ENCODE results near the gene C6orf62. TPM values are rescaled to one million over a fixed set of nuclear protein-coding genes. Genes with fewer than 3 reads are reported as not detected.

The C6orf62 gene
- total and polyA plus RNA-seq, 2 donors (not counting 3 experiments of a cell fraction or from before 2014, with no cell fraction given): 36.5 to 129 TPM

DNA sequence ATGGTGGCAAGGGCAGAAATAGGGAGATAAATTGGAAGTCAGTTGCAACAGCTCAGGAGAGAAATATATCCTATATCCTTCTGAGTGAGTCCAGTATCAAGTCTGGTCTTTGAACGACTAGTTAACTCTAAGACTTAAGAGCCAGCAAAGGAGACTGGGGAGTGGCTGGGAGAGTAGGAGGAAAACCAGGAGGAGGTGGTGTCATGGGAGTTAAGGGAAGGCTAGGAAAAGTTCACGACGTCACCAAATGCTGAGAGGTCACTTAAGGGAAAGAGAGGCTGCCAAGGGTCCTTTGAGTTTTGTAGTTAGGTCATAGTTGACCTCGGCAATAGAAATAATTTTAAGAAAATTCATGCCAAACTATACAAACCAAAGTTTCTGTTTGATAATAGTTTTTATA lies 27.0 kb downstream of the C6orf62 start:
- no peaks in the 10 kb centered on the region for H3K36me3 ChIP-seq (ENCODE audit: control insufficient read depth in 2 of 2, extremely low read depth in 1 of 2, insufficient read depth in 2 of 2, low read length in 2 of 2)
- ChIA-PET CTCF (interaction anchor here (8.8 kb wide), 1 partner anchor 109 kb away, joined by 124 read pairs; no protein-coding TSS in a partner anchor), POLR2A (no interaction called here)
- H3K9ac ChIP-seq (replicated peaks; ENCODE audit: extremely low read depth, insufficient read depth, low read length): no peak overlapping the region
- H3K27ac ChIP-seq (ENCODE audit: insufficient read depth, low read depth, low read length): no peak overlapping the region
- no peak for TF ChIP-seq GATA2 (IDR thresholded peaks at IDR 0.05; ENCODE audit: insufficient read depth, insufficient read length, low read depth, low read length)
- no peak for TF ChIP-seq JUN (IDR thresholded peaks at IDR 0.05; ENCODE audit: borderline replicate concordance, insufficient read depth, insufficient read length, low read depth)
- no peak for TF ChIP-seq POLR2A (IDR thresholded peaks at IDR 0.05; ENCODE audit: low read depth, low read length)
- TF ChIP-seq, protein P1, sequence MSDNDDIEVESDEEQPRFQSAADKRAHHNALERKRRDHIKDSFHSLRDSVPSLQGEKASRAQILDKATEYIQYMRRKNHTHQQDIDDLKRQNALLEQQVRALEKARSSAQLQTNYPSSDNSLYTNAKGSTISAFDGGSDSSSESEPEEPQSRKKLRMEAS (IDR thresholded peaks at IDR 0.05; ENCODE audit: insufficient read depth, insufficient read length): no peak
- TF ChIP-seq POLR2AphosphoS5 (IDR thresholded peaks at IDR 0.05; ENCODE audit: insufficient read depth, low read depth, low read length): no peak
- TF ChIP-seq FOS (IDR thresholded peaks at IDR 0.05; ENCODE audit: borderline replicate concordance, insufficient read depth, low read length): no peak
- no peak for TF ChIP-seq MYC (IDR thresholded peaks at IDR 0.05; ENCODE audit: low read depth, low read length)
- TF ChIP-seq EZH2 (IDR thresholded peaks at IDR 0.05; ENCODE audit: borderline replicate concordance, low read depth, low read length, severe bottlenecking): no peak
- TF ChIP-seq, protein P2, sequence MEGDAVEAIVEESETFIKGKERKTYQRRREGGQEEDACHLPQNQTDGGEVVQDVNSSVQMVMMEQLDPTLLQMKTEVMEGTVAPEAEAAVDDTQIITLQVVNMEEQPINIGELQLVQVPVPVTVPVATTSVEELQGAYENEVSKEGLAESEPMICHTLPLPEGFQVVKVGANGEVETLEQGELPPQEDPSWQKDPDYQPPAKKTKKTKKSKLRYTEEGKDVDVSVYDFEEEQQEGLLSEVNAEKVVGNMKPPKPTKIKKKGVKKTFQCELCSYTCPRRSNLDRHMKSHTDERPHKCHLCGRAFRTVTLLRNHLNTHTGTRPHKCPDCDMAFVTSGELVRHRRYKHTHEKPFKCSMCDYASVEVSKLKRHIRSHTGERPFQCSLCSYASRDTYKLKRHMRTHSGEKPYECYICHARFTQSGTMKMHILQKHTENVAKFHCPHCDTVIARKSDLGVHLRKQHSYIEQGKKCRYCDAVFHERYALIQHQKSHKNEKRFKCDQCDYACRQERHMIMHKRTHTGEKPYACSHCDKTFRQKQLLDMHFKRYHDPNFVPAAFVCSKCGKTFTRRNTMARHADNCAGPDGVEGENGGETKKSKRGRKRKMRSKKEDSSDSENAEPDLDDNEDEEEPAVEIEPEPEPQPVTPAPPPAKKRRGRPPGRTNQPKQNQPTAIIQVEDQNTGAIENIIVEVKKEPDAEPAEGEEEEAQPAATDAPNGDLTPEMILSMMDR (IDR thresholded peaks at IDR 0.05; ENCODE audit: extremely low read depth in 1 of 2, insufficient read depth in 1 of 2, low read depth in 1 of 2, low read length in 2 of 2): no peak
- H4K20me1 ChIP-seq (replicated peaks; ENCODE audit: control insufficient read depth, extremely low read depth, insufficient read depth, low read length): no peaks in the 10 kb centered on the region
- dilution Hi-C loops (cut with MboI; ENCODE audit: extremely low pct_ligation_motif_present, low sequenced_read_pairs): no loop called here
- H2AFZ ChIP-seq (ENCODE audit: low read depth, low read length): no peak overlapping the region
- H3K79me2 ChIP-seq (ENCODE audit: control insufficient read depth, insufficient read depth, low read length): no peaks in the 10 kb centered on the region
- no peak for DNase-seq (ENCODE audit: low read depth, low spot score)
- no TSS peak for BruUV-seq (replicated peaks)
- no peaks in the 10 kb centered on the region for H3K9me1 ChIP-seq (replicated peaks; ENCODE audit: control insufficient read depth, extremely low read depth, insufficient read depth, low read length)
- H3K4me1 ChIP-seq (ENCODE audit: control insufficient read depth, extremely low read depth, insufficient read depth, low read length): no peaks in the 10 kb centered on the region
- no peak overlapping the region for H3K4me3 ChIP-seq (replicated peaks in 1 of 3; ENCODE audit: insufficient read depth in 1 of 3, low read depth in 1 of 3, low read length in 3 of 3)
- intact Hi-C loops (cut with micrococcal nuclease): loop anchor here (10.0 kb wide), 1 partner anchor 407 kb away; no protein-coding TSS in a partner anchor
- no peaks in the 10 kb centered on the region for H3K27me3 ChIP-seq (ENCODE audit: control insufficient read depth in 2 of 2, insufficient read depth in 2 of 2, low read length in 2 of 2)
- no peak overlapping the region for H3K4me2 ChIP-seq (ENCODE audit: insufficient read depth, low read length)
- no peaks in the 10 kb centered on the region for H3K9me3 ChIP-seq (replicated peaks; ENCODE audit: control insufficient read depth, insufficient read depth, low read length)
- FAIRE-seq: no peak
